Upper lobe of left lung (tissue), 4 donors: Measurements from ENCODE around the gene ADAM22.

Experiments used
- EP300 ChIP-seq, 4 donors: sonication (generic); formaldehyde crosslinking; IDR thresholded peaks; one replicate each; pipeline ENCODE4 v1.5.1; 2017; ENCODE audit warnings: antibody characterized with exemption in 4 of 4, control low read depth in 2 of 4
- POLR2A ChIP-seq, 4 donors: fragments of 450-650 bp; IDR thresholded peaks; one replicate each; pipeline ENCODE4 v1.5.1; 2016 to 2017; ENCODE audit warnings: antibody characterized with exemption in 4 of 4, mild to moderate bottlenecking in 2 of 4
- POLR2AphosphoS5 ChIP-seq, 2 donors: sonication (generic); formaldehyde crosslinking; IDR thresholded peaks; one replicate each; pipeline ENCODE4 v1.5.1; 2017; ENCODE audit warnings: antibody characterized with exemption in 2 of 2
- TF ChIP-seq, protein P1 (sequence below), 6 experiments: fragments of 450-650 bp in 4 of 6; fragments of 200-600 bp in 2 of 6; sonication (generic) in 2 of 6; IDR thresholded peaks; one replicate each; pipeline ENCODE4 v1.5.1; 2016 to 2019; ENCODE audit warnings: antibody characterized with exemption in 6 of 6

DNA sequence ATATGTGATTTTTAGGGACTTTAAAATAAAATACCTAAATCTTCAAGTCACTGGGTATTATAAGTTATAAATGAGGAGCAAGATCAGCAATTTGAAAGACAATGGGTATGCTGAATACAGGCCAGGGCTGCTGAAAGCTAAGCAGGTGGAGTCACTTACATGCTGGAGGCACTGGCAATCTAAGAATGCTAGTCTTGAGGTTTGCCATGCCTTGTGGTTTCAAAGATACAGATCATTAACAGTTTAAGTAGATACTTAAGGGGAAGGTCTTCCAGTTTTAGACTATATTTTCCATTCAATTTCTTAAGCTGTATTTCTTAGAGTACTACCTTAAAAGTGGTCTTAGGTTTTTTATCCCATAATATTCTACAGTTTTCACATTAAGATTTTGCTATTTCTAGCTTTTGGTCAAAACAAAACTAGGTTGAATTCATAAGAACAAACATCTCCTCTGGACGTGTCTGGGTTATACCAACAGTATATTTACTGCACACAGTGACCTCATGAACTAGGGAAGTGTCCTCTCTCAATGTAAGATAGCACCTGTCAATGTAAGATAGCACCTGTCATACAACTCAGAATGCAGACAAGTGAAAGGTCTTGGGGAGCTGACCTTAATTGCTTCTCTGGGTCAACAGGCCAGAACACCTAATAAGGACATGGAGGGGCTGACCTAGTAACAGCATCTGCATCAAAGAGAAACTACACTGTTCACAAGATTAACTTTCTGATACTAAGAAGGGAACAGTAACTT, 283.8 kb downstream of the ADAM22 start:
- TF ChIP-seq, protein P1, sequence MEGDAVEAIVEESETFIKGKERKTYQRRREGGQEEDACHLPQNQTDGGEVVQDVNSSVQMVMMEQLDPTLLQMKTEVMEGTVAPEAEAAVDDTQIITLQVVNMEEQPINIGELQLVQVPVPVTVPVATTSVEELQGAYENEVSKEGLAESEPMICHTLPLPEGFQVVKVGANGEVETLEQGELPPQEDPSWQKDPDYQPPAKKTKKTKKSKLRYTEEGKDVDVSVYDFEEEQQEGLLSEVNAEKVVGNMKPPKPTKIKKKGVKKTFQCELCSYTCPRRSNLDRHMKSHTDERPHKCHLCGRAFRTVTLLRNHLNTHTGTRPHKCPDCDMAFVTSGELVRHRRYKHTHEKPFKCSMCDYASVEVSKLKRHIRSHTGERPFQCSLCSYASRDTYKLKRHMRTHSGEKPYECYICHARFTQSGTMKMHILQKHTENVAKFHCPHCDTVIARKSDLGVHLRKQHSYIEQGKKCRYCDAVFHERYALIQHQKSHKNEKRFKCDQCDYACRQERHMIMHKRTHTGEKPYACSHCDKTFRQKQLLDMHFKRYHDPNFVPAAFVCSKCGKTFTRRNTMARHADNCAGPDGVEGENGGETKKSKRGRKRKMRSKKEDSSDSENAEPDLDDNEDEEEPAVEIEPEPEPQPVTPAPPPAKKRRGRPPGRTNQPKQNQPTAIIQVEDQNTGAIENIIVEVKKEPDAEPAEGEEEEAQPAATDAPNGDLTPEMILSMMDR (IDR thresholded peaks at IDR 0.05) = no peak
- TF ChIP-seq POLR2A (IDR thresholded peaks at IDR 0.05) (no peak), EP300 (IDR thresholded peaks at IDR 0.05) (no peak), POLR2AphosphoS5 (IDR thresholded peaks at IDR 0.05) (no peak)
